Panc1 (cell line): ENCODE data around the gene TNRC6B.

Source experiments
- CTCF ChIP-seq: fragments of 450-650 bp; IDR thresholded peaks from 2 replicates; pipeline ENCODE4 v1.5.1; 2017; ENCODE audit warnings: mild to moderate bottlenecking
- POLR2AphosphoS5 ChIP-seq: IDR thresholded peaks from 2 replicates; pipeline ENCODE4 v1.6.1; 2012; ENCODE audit warnings: mild to moderate bottlenecking, low read depth, low read length, moderate library complexity
- TF ChIP-seq, protein P1 (sequence below), 2 experiments: IDR thresholded peaks; 2 replicates each; pipeline ENCODE4 v1.6.1; 2011 to 2012; ENCODE audit warnings: low read depth in 2 of 2, control low read depth in 1 of 2, low read length in 1 of 2, mild to moderate bottlenecking in 1 of 2, moderate library complexity in 1 of 2; ENCODE audit not compliant: insufficient read depth in 1 of 2

- TF ChIP-seq, protein P1, sequence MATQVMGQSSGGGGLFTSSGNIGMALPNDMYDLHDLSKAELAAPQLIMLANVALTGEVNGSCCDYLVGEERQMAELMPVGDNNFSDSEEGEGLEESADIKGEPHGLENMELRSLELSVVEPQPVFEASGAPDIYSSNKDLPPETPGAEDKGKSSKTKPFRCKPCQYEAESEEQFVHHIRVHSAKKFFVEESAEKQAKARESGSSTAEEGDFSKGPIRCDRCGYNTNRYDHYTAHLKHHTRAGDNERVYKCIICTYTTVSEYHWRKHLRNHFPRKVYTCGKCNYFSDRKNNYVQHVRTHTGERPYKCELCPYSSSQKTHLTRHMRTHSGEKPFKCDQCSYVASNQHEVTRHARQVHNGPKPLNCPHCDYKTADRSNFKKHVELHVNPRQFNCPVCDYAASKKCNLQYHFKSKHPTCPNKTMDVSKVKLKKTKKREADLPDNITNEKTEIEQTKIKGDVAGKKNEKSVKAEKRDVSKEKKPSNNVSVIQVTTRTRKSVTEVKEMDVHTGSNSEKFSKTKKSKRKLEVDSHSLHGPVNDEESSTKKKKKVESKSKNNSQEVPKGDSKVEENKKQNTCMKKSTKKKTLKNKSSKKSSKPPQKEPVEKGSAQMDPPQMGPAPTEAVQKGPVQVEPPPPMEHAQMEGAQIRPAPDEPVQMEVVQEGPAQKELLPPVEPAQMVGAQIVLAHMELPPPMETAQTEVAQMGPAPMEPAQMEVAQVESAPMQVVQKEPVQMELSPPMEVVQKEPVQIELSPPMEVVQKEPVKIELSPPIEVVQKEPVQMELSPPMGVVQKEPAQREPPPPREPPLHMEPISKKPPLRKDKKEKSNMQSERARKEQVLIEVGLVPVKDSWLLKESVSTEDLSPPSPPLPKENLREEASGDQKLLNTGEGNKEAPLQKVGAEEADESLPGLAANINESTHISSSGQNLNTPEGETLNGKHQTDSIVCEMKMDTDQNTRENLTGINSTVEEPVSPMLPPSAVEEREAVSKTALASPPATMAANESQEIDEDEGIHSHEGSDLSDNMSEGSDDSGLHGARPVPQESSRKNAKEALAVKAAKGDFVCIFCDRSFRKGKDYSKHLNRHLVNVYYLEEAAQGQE (IDR thresholded peaks at IDR 0.05; ENCODE audit: insufficient read depth in 1 of 2, low read depth in 2 of 2, low read length in 1 of 2), result no peak
- TF ChIP-seq CTCF (no peak), POLR2AphosphoS5 (no peak)
Measured at GRCh38 chr22:40216041-40216756, 38.5 kb downstream of the TNRC6B start.
